ENCODE measurements around the gene CEP295NL. TPM values are rescaled to one million over a fixed set of nuclear protein-coding genes. Genes with fewer than 3 reads are reported as not detected.

Gene CEP295NL
- total RNA-seq, 1 donor from 2014 or later = 2.6 TPM

GRCh38 chr17:78853926-78854394 is 49.0 kb downstream of the CEP295NL start:
- H3K27me3 Mint-ChIP-seq = no peaks in the 10 kb centered on the region
- H3K9me3 Mint-ChIP-seq (ENCODE audit: low read depth) = no peaks in the 10 kb centered on the region
- TF ChIP-seq CTCF (IDR thresholded peaks at IDR 0.05; ENCODE audit: unreplicated experiment) = no peak
- H3K36me3 Mint-ChIP-seq (ENCODE audit: insufficient read depth) = peaks cover 3% of the 10 kb centered on the region
- no peak overlapping the region for H3K27ac Mint-ChIP-seq
- no peaks in the 10 kb centered on the region for H3K4me1 Mint-ChIP-seq (ENCODE audit: low read depth)
- DNase-seq (ENCODE audit: low spot score, unreplicated experiment) = no peak
- no peak overlapping the region for H3K4me3 Mint-ChIP-seq (ENCODE audit: low read depth)

DNA sequence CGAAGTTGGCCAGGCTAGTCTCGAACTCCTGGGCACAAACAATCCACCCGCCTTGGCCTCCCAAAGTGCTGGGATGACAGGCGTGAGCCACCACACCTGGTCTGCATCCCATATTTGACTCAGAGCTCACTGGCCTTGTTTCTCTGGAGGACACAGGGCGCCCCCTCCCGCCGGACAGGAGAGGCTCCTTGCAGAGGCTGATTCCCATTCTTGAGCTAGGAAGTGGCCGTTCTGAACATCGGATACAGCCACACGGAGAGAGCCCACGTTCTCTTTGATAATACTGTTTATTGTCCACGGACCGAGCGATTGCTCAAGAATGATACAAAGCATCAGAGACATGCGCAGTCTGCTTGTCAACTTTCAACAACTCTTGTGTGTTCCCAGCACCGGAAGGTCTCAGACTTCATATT is 50.3 kb downstream of the CEP295NL start:
- Mint-ChIP-seq H3K36me3 (ENCODE audit: insufficient read depth) (peaks cover 3% of the 10 kb centered on the region), H3K9me3 (ENCODE audit: low read depth) (no peaks in the 10 kb centered on the region), H3K27me3 (no peaks in the 10 kb centered on the region), H3K4me3 (ENCODE audit: low read depth) (no peak overlapping the region), H3K4me1 (ENCODE audit: low read depth) (no peaks in the 10 kb centered on the region), H3K27ac (no peak overlapping the region)
- DNase-seq (ENCODE audit: low spot score, unreplicated experiment) = no peak
- no peak for TF ChIP-seq CTCF (IDR thresholded peaks at IDR 0.05; ENCODE audit: unreplicated experiment)

DNA sequence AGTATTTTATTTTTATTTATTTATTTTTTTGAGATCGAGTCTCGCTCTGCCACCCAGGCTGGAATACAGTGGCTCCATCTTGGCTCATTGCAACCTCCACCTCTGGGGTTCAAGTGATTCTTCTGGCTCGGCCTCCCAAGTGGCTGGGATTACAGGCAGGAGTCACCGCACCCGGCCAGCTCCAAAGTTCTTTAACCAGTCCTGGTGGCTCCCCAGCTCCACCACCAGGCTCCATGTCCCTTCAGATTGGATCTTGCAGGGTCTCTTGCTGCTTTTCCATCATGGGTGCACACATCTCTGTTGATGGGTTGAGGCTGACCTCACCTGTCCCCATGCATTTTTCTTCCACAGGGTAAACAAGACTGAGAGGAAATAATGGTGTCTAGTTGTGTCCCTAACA is 54.0 kb downstream of the CEP295NL start:
- no peak for TF ChIP-seq CTCF (IDR thresholded peaks at IDR 0.05; ENCODE audit: unreplicated experiment)
- Mint-ChIP-seq H3K27ac (peak overlapping the region; percentile 7), H3K27me3 (no peaks in the 10 kb centered on the region), H3K9me3 (ENCODE audit: low read depth) (no peaks in the 10 kb centered on the region), H3K4me1 (ENCODE audit: low read depth) (no peaks in the 10 kb centered on the region), H3K36me3 (ENCODE audit: insufficient read depth) (peaks cover 1% of the 10 kb centered on the region), H3K4me3 (ENCODE audit: low read depth) (no peak overlapping the region)
- DNase-seq (ENCODE audit: low spot score, unreplicated experiment) = no peak

DNA sequence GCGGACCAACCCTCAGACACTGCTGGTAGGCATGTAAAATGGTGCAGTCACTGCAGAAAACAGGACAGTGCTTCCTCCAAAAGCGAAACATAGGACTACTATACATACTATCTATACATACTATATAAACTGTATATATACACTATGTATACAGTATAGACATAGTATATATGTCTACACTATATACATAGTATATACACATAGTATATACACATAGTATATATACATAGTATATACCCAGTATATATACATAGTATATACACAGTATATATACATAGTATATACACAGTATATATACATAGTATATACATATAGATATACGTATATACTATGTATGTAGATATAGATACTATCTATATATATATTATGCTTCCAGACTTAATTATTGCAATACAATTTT is 55.9 kb downstream of the CEP295NL start:
- Mint-ChIP-seq H3K36me3 (ENCODE audit: insufficient read depth) (no peaks in the 10 kb centered on the region), H3K9me3 (ENCODE audit: low read depth) (no peaks in the 10 kb centered on the region), H3K4me3 (ENCODE audit: low read depth) (no peak overlapping the region), H3K4me1 (ENCODE audit: low read depth) (no peaks in the 10 kb centered on the region), H3K27ac (no peak overlapping the region), H3K27me3 (no peaks in the 10 kb centered on the region)
- no peak for TF ChIP-seq CTCF (IDR thresholded peaks at IDR 0.05; ENCODE audit: unreplicated experiment)
- no peak for DNase-seq (ENCODE audit: low spot score, unreplicated experiment)

GRCh38 chr17:78844301-78845005 is 58.5 kb downstream of the CEP295NL start:
- H3K36me3 Mint-ChIP-seq (ENCODE audit: insufficient read depth) = no peaks in the 10 kb centered on the region

More at GRCh38 chr17:78844301-78845005, 58.5 kb downstream of the CEP295NL start:
- Mint-ChIP-seq H3K27ac (peak overlapping the region; percentile 46), H3K4me3 (ENCODE audit: low read depth) (no peak overlapping the region), H3K4me1 (ENCODE audit: low read depth) (peaks cover 9% of the 10 kb centered on the region), H3K9me3 (ENCODE audit: low read depth) (no peaks in the 10 kb centered on the region), H3K27me3 (no peaks in the 10 kb centered on the region)
- TF ChIP-seq CTCF (IDR thresholded peaks at IDR 0.05; ENCODE audit: unreplicated experiment) = no peak
- no peak for DNase-seq (ENCODE audit: low spot score, unreplicated experiment)
